H1 (cell line): ENCODE results near the gene SSBP3. TPM values are rescaled to one million over a fixed set of nuclear protein-coding genes. Genes with fewer than 3 reads are reported as not detected.

ENCODE experiments used
- CTCF ChIA-PET: fragments of 300-600 bp; sonication (Branson Sonifier 250); formaldehyde crosslinking; loops from one replicate; lab custom pipeline; 2021; ENCODE audit not compliant: partially characterized antibody; lab: Charles Lee
- POLR2A ChIA-PET: fragments of 300-600 bp; sonication (Branson Sonifier 250); formaldehyde crosslinking; loops from one replicate; lab custom pipeline; 2021; ENCODE audit warnings: inconsistent platforms; ENCODE audit not compliant: partially characterized antibody; lab: Charles Lee
- DNase-seq, 2 experiments: peaks; one replicate each; pipeline versions ENCODE4 v3.0.0 to v3.0.0-alpha.2; 2010 to 2022; ENCODE audit warnings: low spot score in 2 of 2, low read depth in 1 of 2, mixed read lengths in 1 of 2
- FAIRE-seq: peaks from 2 replicates; lab custom pipeline; 2011; peaks lifted over from hg19 to GRCh38; lab: Jason Lieb, UNC
- H2AFZ ChIP-seq: 2 replicates; pipeline ENCODE4 v1.8.1; 2012; ENCODE audit warnings: low read length, inconsistent platforms
- H2AK5ac ChIP-seq: 2 replicates; pipeline ENCODE4 v1.6.1; 2013; ENCODE audit warnings: low read depth, low read length
- H2BK120ac ChIP-seq: replicated peaks from 2 replicates; pipeline ENCODE3; 2013; ENCODE audit warnings: low read depth, low read length, inconsistent platforms
- H2BK12ac ChIP-seq: 2 replicates; pipeline ENCODE4 v1.6.1; 2013; ENCODE audit warnings: low read depth, low read length
- H2BK15ac ChIP-seq: 2 replicates; pipeline ENCODE4 v1.6.1; 2013; ENCODE audit warnings: low read length
- H2BK20ac ChIP-seq: 2 replicates; pipeline ENCODE4 v1.6.1; 2013; ENCODE audit warnings: low read length
- H2BK5ac ChIP-seq: 2 replicates; pipeline ENCODE4 v1.6.1; 2013; ENCODE audit warnings: low read depth, low read length
- H3K14ac ChIP-seq: 2 replicates; pipeline ENCODE4 v1.6.1; 2013; ENCODE audit warnings: inconsistent platforms; ENCODE audit not compliant: insufficient read length
- H3K18ac ChIP-seq: 2 replicates; pipeline ENCODE4 v1.6.1; 2013; ENCODE audit warnings: low read length; ENCODE audit errors: extremely low read depth
- H3K23ac ChIP-seq: 2 replicates; pipeline ENCODE4 v1.6.1; 2013; ENCODE audit warnings: inconsistent platforms; ENCODE audit not compliant: insufficient read length
- H3K23me2 ChIP-seq: 2 replicates; pipeline ENCODE4 v1.6.1; 2013; ENCODE audit warnings: low read depth, low read length
- H3K27ac ChIP-seq: 2 replicates; pipeline ENCODE4 v1.6.1; 2011; ENCODE audit warnings: low read depth, low read length, inconsistent platforms
- H3K27me3 ChIP-seq, 4 experiments: replicated peaks in 1 of 4; 1 replicate in 1 of 4; 2 replicates in 3 of 4; pipeline versions ENCODE4 v1.6.1 to v1.8.1; 2011 to 2013; ENCODE audit warnings: low read length in 3 of 4, mild to moderate bottlenecking in 3 of 4, inconsistent platforms in 2 of 4, mixed read lengths in 2 of 4, moderate library complexity in 1 of 4; ENCODE audit not compliant: control insufficient read depth in 3 of 4, insufficient read depth in 3 of 4; ENCODE audit errors: extremely low read depth in 1 of 4
- H3K36me3 ChIP-seq, 4 experiments: 2 replicates each; pipeline versions ENCODE4 v1.6.1 to v1.8.1; 2011 to 2013; ENCODE audit warnings: mild to moderate bottlenecking in 4 of 4, low read length in 3 of 4, moderate library complexity in 2 of 4, control low read depth in 1 of 4, inconsistent platforms in 1 of 4; ENCODE audit not compliant: insufficient read depth in 4 of 4, control insufficient read depth in 2 of 4
- H3K4ac ChIP-seq: replicated peaks from 2 replicates; pipeline ENCODE3; 2013; ENCODE audit warnings: low read length, low read depth, mixed read lengths, inconsistent platforms; ENCODE audit not compliant: insufficient read length
- H3K4me1 ChIP-seq, 4 experiments: replicated peaks in 1 of 4; 1 replicate in 1 of 4; 2 replicates in 3 of 4; pipeline versions ENCODE4 v1.6.1 to v1.8.1; 2011 to 2013; ENCODE audit warnings: low read length in 3 of 4, inconsistent platforms in 2 of 4, mixed read lengths in 1 of 4; ENCODE audit not compliant: insufficient read depth in 4 of 4, control insufficient read depth in 3 of 4
- H3K4me2 ChIP-seq, 2 experiments: 2 replicates each; pipeline versions ENCODE4 v1.6.1 to v1.8.1; 2011 to 2013; ENCODE audit warnings: low read depth in 2 of 2, low read length in 2 of 2, control low read depth in 1 of 2, inconsistent platforms in 1 of 2, mild to moderate bottlenecking in 1 of 2; ENCODE audit not compliant: insufficient read depth in 1 of 2
- H3K4me3 ChIP-seq, 4 experiments: fragments of 200-600, 300-600 bp in 1 of 4; sonication (generic), shearing (Covaris generic), sonication (Bioruptor Twin) in 1 of 4; 2 replicates each; pipeline versions ENCODE4 v1.5.1 to v1.8.1; 2011 to 2016; ENCODE audit warnings: low read length in 4 of 4, low read depth in 3 of 4, control low read depth in 2 of 4, inconsistent platforms in 2 of 4, mild to moderate bottlenecking in 2 of 4, mixed read lengths in 1 of 4, moderate library complexity in 1 of 4; ENCODE audit not compliant: insufficient read depth in 2 of 4; ENCODE audit errors: extremely low read depth in 1 of 4
- H3K56ac ChIP-seq: replicated peaks from 2 replicates; pipeline ENCODE3; 2013; ENCODE audit warnings: low read depth, mild to moderate bottlenecking, mixed read lengths, low read length, inconsistent platforms; ENCODE audit not compliant: insufficient read length
- H3K79me1 ChIP-seq: 2 replicates; pipeline ENCODE4 v1.6.1; 2013; ENCODE audit warnings: low read depth, low read length, control low read depth
- H3K79me2 ChIP-seq, 2 experiments: 2 replicates each; pipeline versions ENCODE4 v1.6.1 to v1.8.1; 2012 to 2013; ENCODE audit warnings: low read length in 2 of 2, mild to moderate bottlenecking in 2 of 2, inconsistent platforms in 1 of 2; ENCODE audit not compliant: insufficient read depth in 2 of 2, control insufficient read depth in 1 of 2
- H3K9ac ChIP-seq, 4 experiments: replicated peaks in 1 of 4; 1 replicate in 1 of 4; 2 replicates in 3 of 4; pipeline versions ENCODE4 v1.6.1 to v1.8.1; 2011 to 2013; ENCODE audit warnings: low read depth in 3 of 4, low read length in 3 of 4, control low read depth in 2 of 4, mild to moderate bottlenecking in 2 of 4, moderate library complexity in 2 of 4, inconsistent platforms in 1 of 4; ENCODE audit errors: extremely low read depth in 1 of 4
- H3K9me3 ChIP-seq, 2 experiments: 2 replicates each; pipeline versions ENCODE4 v1.6.1 to v1.8.1; 2012 to 2013; ENCODE audit warnings: mild to moderate bottlenecking in 2 of 2, moderate library complexity in 2 of 2, control low read depth in 1 of 2, inconsistent platforms in 1 of 2, low read depth in 1 of 2, low read length in 1 of 2, mixed read lengths in 1 of 2; ENCODE audit not compliant: insufficient read depth in 2 of 2
- H4K20me1 ChIP-seq, 2 experiments: replicated peaks in 1 of 2; 2 replicates each; pipeline versions ENCODE3 to v1.8.1; 2011 to 2013; ENCODE audit warnings: inconsistent platforms in 2 of 2, low read length in 2 of 2, mild to moderate bottlenecking in 1 of 2; ENCODE audit not compliant: insufficient read depth in 2 of 2, control insufficient read depth in 1 of 2
- H4K5ac ChIP-seq: 2 replicates; pipeline ENCODE4 v1.6.1; 2013; ENCODE audit warnings: low read length, low read depth, mixed read lengths, inconsistent platforms; ENCODE audit not compliant: insufficient read length
- H4K8ac ChIP-seq: 2 replicates; pipeline ENCODE4 v1.8.0; 2013; ENCODE audit warnings: mild to moderate bottlenecking, moderate library complexity, low read length, inconsistent platforms; ENCODE audit not compliant: insufficient read depth; ENCODE audit errors: extremely low read depth
- H4K91ac ChIP-seq: replicated peaks from 2 replicates; pipeline ENCODE3; 2013; ENCODE audit warnings: low read length, mixed read lengths, inconsistent platforms; ENCODE audit not compliant: insufficient read length
- E2F6 ChIP-seq: IDR thresholded peaks from 2 replicates; pipeline ENCODE4 v1.6.1; 2012; ENCODE audit warnings: inconsistent platforms
- RNF2 ChIP-seq: fragments of 200-900, 300-1000 bp; sonication (generic); IDR thresholded peaks from 2 replicates; pipeline ENCODE4 v1.7.1; 2016; ENCODE audit warnings: borderline replicate concordance, low read depth, mild to moderate bottlenecking, antibody characterized with exemption, low read length; ENCODE audit not compliant: poor library complexity, severe bottlenecking; ENCODE audit errors: missing control alignments
- USF2 ChIP-seq: IDR thresholded peaks from 2 replicates; pipeline ENCODE4 v1.6.1; 2011; ENCODE audit warnings: low read length, improper control_type of control experiment
- WGBS, 2 experiments: shearing (Covaris generic) in 1 of 2; methylation state at CpG; one replicate each; pipeline versions ENCODE4 v1.1.6 to v1.1.7; 2013 to 2015; ENCODE audit warnings: low lambda C conversion rate in 2 of 2, mixed read lengths in 2 of 2, inconsistent platforms in 1 of 2, low coverage in 1 of 2, missing lambda C conversion rate in 1 of 2; ENCODE audit not compliant: insufficient replicate concordance in 2 of 2, insufficient coverage in 1 of 2, insufficient read length in 1 of 2; ENCODE audit errors: extremely low coverage in 1 of 2, missing lambda C conversion rate in 1 of 2; 5-methylcytosine and 5-hydroxymethylcytosine counted together
- polyA plus RNA-seq, 7 experiments: library from polyadenylated mRNA; depleted of rRNA in 3 of 7; stranded (reverse) in 5 of 7; unstranded in 2 of 7; fragments of >200 nt in 5 of 7; fragments of 200-250 nt in 2 of 7; gene quantifications; 1 replicate in 5 of 7; 2 replicates in 1 of 7; 4 replicates in 1 of 7; pipeline versions ENCODE4 v1.2.1 to v1.2.3, GENCODE V29; 2011 to 2013; ENCODE audit warnings: missing spikeins in 2 of 7, mixed read lengths in 2 of 7
- total RNA-seq: library from RNA; stranded (reverse); fragmentation: NEBNext Ultra II Directional; extraction: Animal tissue kit (Norgen Biotek cat#: 25700); gene quantifications from 2 replicates; pipeline ENCODE4 v1.2.1, GENCODE V29; 2021

The SSBP3 gene
- total and polyA plus RNA-seq, 2 of the 8 experiments (the other 6 are each of a cell fraction or from before 2014, with no cell fraction given): 99.7 to 133 TPM

GRCh38 chr1:54279457-54279856, 126.7 kb downstream of the SSBP3 start:
- H2AFZ ChIP-seq: no peak overlapping the region
- 88% methylated on average over 8 of the region's 8 CpGs; no CpG with 5 or more reads in 1 of the 2 experiments for WGBS, 2 experiments
- no peak overlapping the region for H3K9ac ChIP-seq
- H3K4me2 ChIP-seq: no peak overlapping the region
- H3K56ac ChIP-seq: no peak overlapping the region
- POLR2A ChIA-PET: no interaction called here
- H3K4me3 ChIP-seq: no peak overlapping the region
- H2BK15ac ChIP-seq: no peak overlapping the region
- H2BK5ac ChIP-seq: no peak overlapping the region
- no peak overlapping the region for H3K27ac ChIP-seq
- no peaks in the 10 kb centered on the region for H3K9me3 ChIP-seq
- TF ChIP-seq USF2 (no peak), E2F6 (no peak), RNF2 (no peak)
- TF ChIP-seq, all 59 proteins: peak for 0
- CTCF ChIA-PET: interaction anchor here (1.0 to 3.3 kb wide), 5 partner anchors 11 to 60 kb away, joined by 3 to 16 read pairs (median 4); no protein-coding TSS in a partner anchor
- H4K8ac ChIP-seq: peak overlapping the region; percentile 6
- no peak overlapping the region for H3K23ac ChIP-seq
- DNase-seq (no peak), FAIRE-seq (no peak)
- H4K20me1 ChIP-seq: peaks cover 12 to 21% of the 10 kb centered on the region in 2 experiments
- no peaks in the 10 kb centered on the region for H3K27me3 ChIP-seq
- H4K91ac ChIP-seq: no peak overlapping the region
- no peak overlapping the region for H4K5ac ChIP-seq
- H2BK12ac ChIP-seq: no peak overlapping the region
- peaks cover 0 to 62% of the 10 kb centered on the region in 2 experiments; a peak in 2 of 4 replicates for H3K79me2 ChIP-seq
- no peak overlapping the region for H2BK20ac ChIP-seq
- no peak overlapping the region for H2BK120ac ChIP-seq
- H3K18ac ChIP-seq: no peak overlapping the region
- peaks cover 29% of the 10 kb centered on the region; the same call in 1 of the 2 replicates for H3K79me1 ChIP-seq
- H3K23me2 ChIP-seq: no peaks in the 10 kb centered on the region
- H3K4me1 ChIP-seq: peaks cover 3 to 13% (median 8%) of the 10 kb centered on the region in 4 experiments
- no peak overlapping the region for H3K14ac ChIP-seq
- peaks cover 2 to 14% (median 7%) of the 10 kb centered on the region in 4 experiments; a peak in 6 of 8 replicates for H3K36me3 ChIP-seq
- H3K4ac ChIP-seq: no peak overlapping the region
- no peak overlapping the region for H2AK5ac ChIP-seq
